GM23338 (cell line): Measurements from ENCODE around the gene SUSD1. TPM values are rescaled to one million over a fixed set of nuclear protein-coding genes. Genes with fewer than 3 reads are reported as not detected.

Source experiments
- ATAC-seq: fragments of 200-7000 bp; cut with Tn5 transposase; 3 replicates; pipeline ENCODE4 v1.9.1; 2020
- DNase-seq: peaks from one replicate; pipeline ENCODE4 v3.0.0-alpha.2; 2015; ENCODE audit warnings: low spot score
- H2AFZ ChIP-seq: fragments of 200-600 bp; sonication (generic); 2 replicates; pipeline ENCODE4 v1.8.0; 2016; ENCODE audit warnings: antibody characterized with exemption, mild to moderate bottlenecking, moderate library complexity
- H3F3A ChIP-seq: fragments of 200-600 bp; sonication (generic); replicated peaks from 2 replicates; pipeline ENCODE4 v1.8.0; 2017; ENCODE audit warnings: antibody characterized with exemption, mixed run types, low read depth
- H3K27ac ChIP-seq: fragments of 200-600 bp; sonication (generic); 2 replicates; pipeline ENCODE4 v1.6.1; 2016; ENCODE audit warnings: low read depth
- H3K27me3 ChIP-seq: fragments of 200-600 bp; sonication (generic); 2 replicates; pipeline ENCODE4 v1.8.0; 2016; ENCODE audit warnings: mild to moderate bottlenecking, mixed run types, moderate library complexity; ENCODE audit not compliant: insufficient read depth
- H3K36me3 ChIP-seq: fragments of 200-600 bp; sonication (generic); 2 replicates; pipeline ENCODE4 v1.8.0; 2016; ENCODE audit warnings: mild to moderate bottlenecking; ENCODE audit not compliant: insufficient read depth
- H3K4me1 ChIP-seq: fragments of 200-600 bp; sonication (generic); 2 replicates; pipeline ENCODE4 v1.8.0; 2016; ENCODE audit warnings: mild to moderate bottlenecking, moderate library complexity; ENCODE audit not compliant: insufficient read depth
- H3K4me2 ChIP-seq: fragments of 200-600 bp; sonication (generic); 2 replicates; pipeline ENCODE4 v1.7.1; 2017; ENCODE audit warnings: mixed run types
- H3K4me3 ChIP-seq: fragments of 200-600 bp; sonication (generic); 2 replicates; pipeline ENCODE4 v1.6.1; 2016; ENCODE audit warnings: mixed run types
- H3K79me2 ChIP-seq: fragments of 200-600 bp; sonication (generic); replicated peaks from 2 replicates; pipeline ENCODE4 v1.8.0; 2017; ENCODE audit warnings: mild to moderate bottlenecking; ENCODE audit not compliant: insufficient read depth
- H3K9me2 ChIP-seq: fragments of 200-600 bp; sonication (generic); 2 replicates; pipeline ENCODE4 v1.8.0; 2017; ENCODE audit not compliant: insufficient read depth
- H4K20me1 ChIP-seq: fragments of 200-600 bp; sonication (generic); replicated peaks from 2 replicates; pipeline ENCODE4 v1.8.0; 2017; ENCODE audit warnings: mild to moderate bottlenecking; ENCODE audit not compliant: insufficient read depth
- H3K27ac Mint-ChIP-seq: 2 replicates; pipeline ENCODE4 v1.8.0; 2020; ENCODE audit warnings: inconsistent platforms, mild to moderate bottlenecking, moderate library complexity, mixed read lengths
- H3K27me3 Mint-ChIP-seq: 3 replicates; pipeline ENCODE4 v1.8.0; 2022; ENCODE audit warnings: low read depth, mild to moderate bottlenecking, moderate library complexity, mixed read lengths, inconsistent platforms; ENCODE audit not compliant: insufficient read depth, poor library complexity
- H3K36me3 Mint-ChIP-seq: 3 replicates; pipeline ENCODE4 v1.8.0; 2021; ENCODE audit warnings: low read depth, mild to moderate bottlenecking, inconsistent platforms, moderate library complexity, mixed read lengths
- H3K4me1 Mint-ChIP-seq: 3 replicates; pipeline ENCODE4 v1.8.0; 2020; ENCODE audit warnings: mild to moderate bottlenecking, inconsistent platforms, mixed read lengths
- H3K4me3 Mint-ChIP-seq: 3 replicates; pipeline ENCODE4 v1.8.0; 2021; ENCODE audit warnings: moderate library complexity, mild to moderate bottlenecking, inconsistent platforms, mixed read lengths
- H3K9me3 Mint-ChIP-seq: 3 replicates; pipeline ENCODE4 v1.8.0; 2020; ENCODE audit warnings: moderate library complexity, mild to moderate bottlenecking, inconsistent platforms, mixed read lengths
- CREB1 ChIP-seq: fragments of 250-450 bp; sonication (Bioruptor Pico); IDR thresholded peaks from 2 replicates; pipeline ENCODE4 v1.5.0; 2020; ENCODE audit warnings: low read depth, mild to moderate bottlenecking, moderate library complexity
- EZH2 ChIP-seq: fragments of 200-600 bp; sonication (generic); IDR thresholded peaks from one replicate; pipeline ENCODE4 v1.8.0; 2017; ENCODE audit warnings: antibody characterized with exemption, mild to moderate bottlenecking, low read depth; ENCODE audit not compliant: unreplicated experiment
- EZH2phosphoT487 ChIP-seq: fragments of 200-600 bp; sonication (generic); IDR thresholded peaks from one replicate; pipeline ENCODE4 v1.8.1; 2018; ENCODE audit warnings: antibody characterized with exemption; ENCODE audit not compliant: unreplicated experiment
- JUNB ChIP-seq: IDR thresholded peaks from one replicate; pipeline ENCODE4 v1.6.1; 2016; ENCODE audit warnings: antibody characterized with exemption; ENCODE audit not compliant: unreplicated experiment
- NANOG ChIP-seq: IDR thresholded peaks from 2 replicates; pipeline ENCODE4 v1.6.1; 2016; ENCODE audit warnings: antibody characterized with exemption, borderline replicate concordance
- POLR2AphosphoS5 ChIP-seq: IDR thresholded peaks from 2 replicates; pipeline ENCODE4 v1.6.1; 2016; ENCODE audit warnings: antibody characterized with exemption, low read depth
- STAT1 ChIP-seq: IDR thresholded peaks from one replicate; pipeline ENCODE4 v1.6.1; 2016; ENCODE audit warnings: antibody characterized with exemption; ENCODE audit not compliant: unreplicated experiment
- ZNF114 ChIP-seq: fragments of 250-450 bp; sonication (Bioruptor Pico); IDR thresholded peaks from 2 replicates; pipeline ENCODE4 v1.5.0; 2020; ENCODE audit warnings: mild to moderate bottlenecking, moderate library complexity
- ZNF331 ChIP-seq: fragments of 250-450 bp; sonication (Bioruptor Pico); IDR thresholded peaks from 2 replicates; pipeline ENCODE4 v1.5.0; 2020; ENCODE audit warnings: low read depth, mild to moderate bottlenecking, moderate library complexity
- polyA plus RNA-seq: library from polyadenylated mRNA; unstranded; fragments of >200 nt; fragmentation: Nextera tagmentation; extraction: Ambion mirVana; gene quantifications from 2 replicates; pipeline ENCODE4 v1.2.1, GENCODE V29; 2016
- total RNA-seq: library from RNA; depleted of rRNA; stranded (reverse); fragments of >200 nt; shearing (Covaris generic); gene quantifications from 2 replicates; pipeline ENCODE4 v1.2.3, GENCODE V29; 2014
- TF ChIP-seq, protein P1 (sequence below): IDR thresholded peaks from one replicate; pipeline ENCODE4 v1.6.1; 2018; ENCODE audit warnings: antibody characterized with exemption; ENCODE audit not compliant: unreplicated experiment
- TF ChIP-seq, protein P2 (sequence below), 2 experiments: fragments of 200-600 bp in 1 of 2; sonication (generic) in 1 of 2; conservative IDR thresholded peaks; 2 replicates each; pipeline versions ENCODE4 v1.5.1 to v1.6.1; 2016 to 2017; ENCODE audit warnings: antibody characterized with exemption in 2 of 2, low read depth in 2 of 2, mild to moderate bottlenecking in 2 of 2, moderate library complexity in 1 of 2
- TF ChIP-seq, protein P3 (sequence below): IDR thresholded peaks from 2 replicates; pipeline ENCODE4 v1.6.1; 2016; ENCODE audit warnings: antibody characterized with exemption
- TF ChIP-seq, protein P4 (sequence below): fragments of 250-450 bp; sonication (Bioruptor Pico); IDR thresholded peaks from 2 replicates; pipeline ENCODE4 v1.5.0; 2020; ENCODE audit warnings: mild to moderate bottlenecking, moderate library complexity

Gene SUSD1
- total and polyA plus RNA-seq, 2 experiments from 2014 or later: 1.2 to 6.4 TPM

DNA sequence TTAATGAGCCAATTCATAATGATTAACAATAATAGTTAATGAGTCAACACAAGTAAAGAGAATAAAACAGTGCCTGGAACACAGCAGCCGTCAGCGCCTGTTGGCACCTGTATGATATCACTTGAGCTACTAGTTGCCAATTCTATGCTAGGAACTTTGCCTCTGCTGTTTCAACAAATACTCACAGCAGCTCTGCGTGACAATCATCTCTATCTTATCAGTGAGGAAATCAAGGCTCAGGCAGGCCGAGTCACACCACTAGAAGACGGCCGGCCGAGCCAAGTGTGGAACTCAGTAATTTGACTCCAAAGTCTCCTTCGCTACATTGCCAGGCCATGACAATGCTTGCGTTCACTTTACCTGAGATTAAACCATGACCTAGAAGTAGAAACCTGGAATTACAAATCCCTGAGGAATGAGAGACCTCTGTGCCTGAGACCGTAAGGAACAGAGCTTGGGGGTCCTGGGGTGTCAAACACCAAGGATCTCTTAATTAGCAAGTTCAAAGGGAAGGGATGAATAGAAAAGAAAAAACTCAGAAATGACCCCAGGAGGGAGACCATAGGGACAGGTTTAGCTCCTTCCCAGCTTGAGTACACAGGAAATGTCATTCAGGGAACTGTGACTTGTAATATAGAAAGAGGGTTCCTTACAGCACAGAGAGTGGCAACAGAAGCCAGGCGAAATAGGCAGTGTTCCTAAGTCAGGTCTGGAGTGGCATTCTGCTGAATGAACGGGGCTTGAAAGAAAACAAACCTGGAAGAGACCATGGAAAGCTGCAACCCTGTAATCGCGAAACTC is 109.1 kb downstream of the SUSD1 start:
- Mint-ChIP-seq H3K9me3 (peaks cover 15% of the 10 kb centered on the region; the same call in 2 of the 3 replicates), H3K4me3 (no peak overlapping the region), H3K4me1 (peaks cover 16% of the 10 kb centered on the region), H3K27ac (0 out of 2 replicates have a peak overlapping the region, but pooled peaks have one; percentile 60), H3K36me3 (peaks cover 10% of the 10 kb centered on the region), H3K27me3 (peaks cover 3% of the 10 kb centered on the region)
- Histone ChIP-seq H4K20me1 (no peaks in the 10 kb centered on the region), H3K9me2 (no peaks in the 10 kb centered on the region), H3K36me3 (no peaks in the 10 kb centered on the region), H3K27ac (0 out of 2 replicates have a peak overlapping the region, but pooled peaks have one; percentile 5), H2AFZ (no peak overlapping the region), H3K27me3 (no peaks in the 10 kb centered on the region), H3K4me1 (peaks cover 16% of the 10 kb centered on the region), H3F3A (no peaks in the 10 kb centered on the region), H3K4me3 (no peak overlapping the region), H3K4me2 (peak overlapping the region; percentile 42), H3K79me2 (no peaks in the 10 kb centered on the region)
- TF ChIP-seq ZNF114 (CRISPR knock-in tag) (no peak), EZH2phosphoT487 (no peak), NANOG (no peak), POLR2AphosphoS5 (no peak), ZNF331 (CRISPR knock-in tag) (no peak), EZH2 (no peak), STAT1 (no peak), JUNB (no peak), CREB1 (CRISPR knock-in tag) (no peak)
- TF ChIP-seq, protein P1, sequence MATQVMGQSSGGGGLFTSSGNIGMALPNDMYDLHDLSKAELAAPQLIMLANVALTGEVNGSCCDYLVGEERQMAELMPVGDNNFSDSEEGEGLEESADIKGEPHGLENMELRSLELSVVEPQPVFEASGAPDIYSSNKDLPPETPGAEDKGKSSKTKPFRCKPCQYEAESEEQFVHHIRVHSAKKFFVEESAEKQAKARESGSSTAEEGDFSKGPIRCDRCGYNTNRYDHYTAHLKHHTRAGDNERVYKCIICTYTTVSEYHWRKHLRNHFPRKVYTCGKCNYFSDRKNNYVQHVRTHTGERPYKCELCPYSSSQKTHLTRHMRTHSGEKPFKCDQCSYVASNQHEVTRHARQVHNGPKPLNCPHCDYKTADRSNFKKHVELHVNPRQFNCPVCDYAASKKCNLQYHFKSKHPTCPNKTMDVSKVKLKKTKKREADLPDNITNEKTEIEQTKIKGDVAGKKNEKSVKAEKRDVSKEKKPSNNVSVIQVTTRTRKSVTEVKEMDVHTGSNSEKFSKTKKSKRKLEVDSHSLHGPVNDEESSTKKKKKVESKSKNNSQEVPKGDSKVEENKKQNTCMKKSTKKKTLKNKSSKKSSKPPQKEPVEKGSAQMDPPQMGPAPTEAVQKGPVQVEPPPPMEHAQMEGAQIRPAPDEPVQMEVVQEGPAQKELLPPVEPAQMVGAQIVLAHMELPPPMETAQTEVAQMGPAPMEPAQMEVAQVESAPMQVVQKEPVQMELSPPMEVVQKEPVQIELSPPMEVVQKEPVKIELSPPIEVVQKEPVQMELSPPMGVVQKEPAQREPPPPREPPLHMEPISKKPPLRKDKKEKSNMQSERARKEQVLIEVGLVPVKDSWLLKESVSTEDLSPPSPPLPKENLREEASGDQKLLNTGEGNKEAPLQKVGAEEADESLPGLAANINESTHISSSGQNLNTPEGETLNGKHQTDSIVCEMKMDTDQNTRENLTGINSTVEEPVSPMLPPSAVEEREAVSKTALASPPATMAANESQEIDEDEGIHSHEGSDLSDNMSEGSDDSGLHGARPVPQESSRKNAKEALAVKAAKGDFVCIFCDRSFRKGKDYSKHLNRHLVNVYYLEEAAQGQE: no peak
- TF ChIP-seq, protein P2, sequence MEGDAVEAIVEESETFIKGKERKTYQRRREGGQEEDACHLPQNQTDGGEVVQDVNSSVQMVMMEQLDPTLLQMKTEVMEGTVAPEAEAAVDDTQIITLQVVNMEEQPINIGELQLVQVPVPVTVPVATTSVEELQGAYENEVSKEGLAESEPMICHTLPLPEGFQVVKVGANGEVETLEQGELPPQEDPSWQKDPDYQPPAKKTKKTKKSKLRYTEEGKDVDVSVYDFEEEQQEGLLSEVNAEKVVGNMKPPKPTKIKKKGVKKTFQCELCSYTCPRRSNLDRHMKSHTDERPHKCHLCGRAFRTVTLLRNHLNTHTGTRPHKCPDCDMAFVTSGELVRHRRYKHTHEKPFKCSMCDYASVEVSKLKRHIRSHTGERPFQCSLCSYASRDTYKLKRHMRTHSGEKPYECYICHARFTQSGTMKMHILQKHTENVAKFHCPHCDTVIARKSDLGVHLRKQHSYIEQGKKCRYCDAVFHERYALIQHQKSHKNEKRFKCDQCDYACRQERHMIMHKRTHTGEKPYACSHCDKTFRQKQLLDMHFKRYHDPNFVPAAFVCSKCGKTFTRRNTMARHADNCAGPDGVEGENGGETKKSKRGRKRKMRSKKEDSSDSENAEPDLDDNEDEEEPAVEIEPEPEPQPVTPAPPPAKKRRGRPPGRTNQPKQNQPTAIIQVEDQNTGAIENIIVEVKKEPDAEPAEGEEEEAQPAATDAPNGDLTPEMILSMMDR (conservative IDR thresholded peaks at IDR 0.05; ENCODE audit: low read depth in 2 of 2): no peak
- TF ChIP-seq, protein P3, sequence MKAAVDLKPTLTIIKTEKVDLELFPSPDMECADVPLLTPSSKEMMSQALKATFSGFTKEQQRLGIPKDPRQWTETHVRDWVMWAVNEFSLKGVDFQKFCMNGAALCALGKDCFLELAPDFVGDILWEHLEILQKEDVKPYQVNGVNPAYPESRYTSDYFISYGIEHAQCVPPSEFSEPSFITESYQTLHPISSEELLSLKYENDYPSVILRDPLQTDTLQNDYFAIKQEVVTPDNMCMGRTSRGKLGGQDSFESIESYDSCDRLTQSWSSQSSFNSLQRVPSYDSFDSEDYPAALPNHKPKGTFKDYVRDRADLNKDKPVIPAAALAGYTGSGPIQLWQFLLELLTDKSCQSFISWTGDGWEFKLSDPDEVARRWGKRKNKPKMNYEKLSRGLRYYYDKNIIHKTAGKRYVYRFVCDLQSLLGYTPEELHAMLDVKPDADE: no peak
- TF ChIP-seq, protein P4, sequence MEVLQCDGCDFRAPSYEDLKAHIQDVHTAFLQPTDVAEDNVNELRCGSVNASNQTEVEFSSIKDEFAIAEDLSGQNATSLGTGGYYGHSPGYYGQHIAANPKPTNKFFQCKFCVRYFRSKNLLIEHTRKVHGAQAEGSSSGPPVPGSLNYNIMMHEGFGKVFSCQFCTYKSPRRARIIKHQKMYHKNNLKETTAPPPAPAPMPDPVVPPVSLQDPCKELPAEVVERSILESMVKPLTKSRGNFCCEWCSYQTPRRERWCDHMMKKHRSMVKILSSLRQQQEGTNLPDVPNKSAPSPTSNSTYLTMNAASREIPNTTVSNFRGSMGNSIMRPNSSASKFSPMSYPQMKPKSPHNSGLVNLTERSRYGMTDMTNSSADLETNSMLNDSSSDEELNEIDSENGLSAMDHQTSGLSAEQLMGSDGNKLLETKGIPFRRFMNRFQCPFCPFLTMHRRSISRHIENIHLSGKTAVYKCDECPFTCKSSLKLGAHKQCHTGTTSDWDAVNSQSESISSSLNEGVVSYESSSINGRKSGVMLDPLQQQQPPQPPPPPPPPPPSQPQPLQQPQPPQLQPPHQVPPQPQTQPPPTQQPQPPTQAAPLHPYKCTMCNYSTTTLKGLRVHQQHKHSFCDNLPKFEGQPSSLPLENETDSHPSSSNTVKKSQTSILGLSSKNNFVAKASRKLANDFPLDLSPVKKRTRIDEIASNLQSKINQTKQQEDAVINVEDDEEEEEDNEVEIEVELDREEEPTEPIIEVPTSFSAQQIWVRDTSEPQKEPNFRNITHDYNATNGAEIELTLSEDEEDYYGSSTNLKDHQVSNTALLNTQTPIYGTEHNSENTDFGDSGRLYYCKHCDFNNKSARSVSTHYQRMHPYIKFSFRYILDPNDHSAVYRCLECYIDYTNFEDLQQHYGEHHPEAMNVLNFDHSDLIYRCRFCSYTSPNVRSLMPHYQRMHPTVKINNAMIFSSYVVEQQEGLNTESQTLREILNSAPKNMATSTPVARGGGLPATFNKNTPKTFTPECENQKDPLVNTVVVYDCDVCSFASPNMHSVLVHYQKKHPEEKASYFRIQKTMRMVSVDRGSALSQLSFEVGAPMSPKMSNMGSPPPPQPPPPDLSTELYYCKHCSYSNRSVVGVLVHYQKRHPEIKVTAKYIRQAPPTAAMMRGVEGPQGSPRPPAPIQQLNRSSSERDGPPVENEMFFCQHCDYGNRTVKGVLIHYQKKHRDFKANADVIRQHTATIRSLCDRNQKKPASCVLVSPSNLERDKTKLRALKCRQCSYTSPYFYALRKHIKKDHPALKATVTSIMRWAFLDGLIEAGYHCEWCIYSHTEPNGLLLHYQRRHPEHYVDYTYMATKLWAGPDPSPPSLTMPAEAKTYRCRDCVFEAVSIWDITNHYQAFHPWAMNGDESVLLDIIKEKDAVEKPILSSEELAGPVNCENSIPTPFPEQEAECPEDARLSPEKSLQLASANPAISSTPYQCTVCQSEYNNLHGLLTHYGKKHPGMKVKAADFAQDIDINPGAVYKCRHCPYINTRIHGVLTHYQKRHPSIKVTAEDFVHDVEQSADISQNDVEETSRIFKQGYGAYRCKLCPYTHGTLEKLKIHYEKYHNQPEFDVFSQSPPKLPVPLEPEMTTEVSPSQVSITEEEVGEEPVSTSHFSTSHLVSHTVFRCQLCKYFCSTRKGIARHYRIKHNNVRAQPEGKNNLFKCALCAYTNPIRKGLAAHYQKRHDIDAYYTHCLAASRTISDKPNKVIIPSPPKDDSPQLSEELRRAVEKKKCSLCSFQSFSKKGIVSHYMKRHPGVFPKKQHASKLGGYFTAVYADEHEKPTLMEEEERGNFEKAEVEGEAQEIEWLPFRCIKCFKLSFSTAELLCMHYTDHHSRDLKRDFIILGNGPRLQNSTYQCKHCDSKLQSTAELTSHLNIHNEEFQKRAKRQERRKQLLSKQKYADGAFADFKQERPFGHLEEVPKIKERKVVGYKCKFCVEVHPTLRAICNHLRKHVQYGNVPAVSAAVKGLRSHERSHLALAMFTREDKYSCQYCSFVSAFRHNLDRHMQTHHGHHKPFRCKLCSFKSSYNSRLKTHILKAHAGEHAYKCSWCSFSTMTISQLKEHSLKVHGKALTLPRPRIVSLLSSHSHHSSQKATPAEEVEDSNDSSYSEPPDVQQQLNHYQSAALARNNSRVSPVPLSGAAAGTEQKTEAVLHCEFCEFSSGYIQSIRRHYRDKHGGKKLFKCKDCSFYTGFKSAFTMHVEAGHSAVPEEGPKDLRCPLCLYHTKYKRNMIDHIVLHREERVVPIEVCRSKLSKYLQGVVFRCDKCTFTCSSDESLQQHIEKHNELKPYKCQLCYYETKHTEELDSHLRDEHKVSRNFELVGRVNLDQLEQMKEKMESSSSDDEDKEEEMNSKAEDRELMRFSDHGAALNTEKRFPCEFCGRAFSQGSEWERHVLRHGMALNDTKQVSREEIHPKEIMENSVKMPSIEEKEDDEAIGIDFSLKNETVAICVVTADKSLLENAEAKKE (CRISPR knock-in tag): no peak
- DNase-seq (peak; percentile 27), ATAC-seq (peak; percentile 86)
